Activated CD4-positive, alpha-beta T cell treated with anti-CD3 and anti-CD28 coated beads for 1 hour (primary cell): ENCODE results near the gene LHFPL6.

Experiments used
- DNase-seq: peaks from one replicate; pipeline ENCODE4 v3.0.0-alpha.2; 2020

LHFPL6 gene

GRCh38 chr13:39552246-39552645 is 50.7 kb downstream of the LHFPL6 start:
- DNase-seq: no peak

DNA sequence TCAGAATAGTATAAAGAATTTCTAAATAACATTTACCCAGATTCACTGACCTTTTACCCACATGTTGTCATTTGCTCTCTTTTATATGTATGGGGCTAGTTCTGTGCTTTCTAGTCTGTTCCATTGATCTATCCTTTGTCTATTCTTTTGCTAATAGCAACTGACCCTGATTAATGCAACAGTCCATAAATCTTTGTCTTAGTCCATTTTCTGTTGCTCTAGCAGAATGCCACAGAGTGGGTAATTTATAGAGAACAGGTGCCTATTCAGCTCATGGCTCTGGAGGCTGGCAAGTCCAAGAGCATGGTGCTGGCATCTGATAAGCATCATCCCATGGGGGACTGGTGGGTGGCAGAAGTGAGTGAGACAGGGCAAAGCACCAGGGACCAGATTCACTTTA is 52.1 kb downstream of the LHFPL6 start:
- DNase-seq: no peak

DNA sequence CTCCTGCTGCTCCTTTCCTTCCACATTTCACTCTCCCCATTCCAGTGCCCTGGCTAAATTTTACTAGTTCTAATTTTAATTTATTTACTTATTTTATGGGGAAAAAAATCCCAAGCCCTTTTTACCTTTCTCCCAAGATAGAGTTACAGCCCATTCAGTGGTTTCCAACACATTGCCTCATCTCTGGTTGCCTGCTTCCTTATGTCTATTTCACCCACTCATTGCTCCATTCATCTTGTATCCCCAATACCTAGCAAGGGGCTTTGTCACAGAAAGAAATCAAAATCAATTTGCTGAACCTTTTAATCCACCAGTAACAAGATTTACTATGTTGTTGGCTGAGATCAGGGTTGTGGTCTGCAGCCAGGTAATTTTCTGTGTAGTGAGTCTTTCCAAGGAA is 55.9 kb downstream of the LHFPL6 start:
- DNase-seq: no peak

DNA sequence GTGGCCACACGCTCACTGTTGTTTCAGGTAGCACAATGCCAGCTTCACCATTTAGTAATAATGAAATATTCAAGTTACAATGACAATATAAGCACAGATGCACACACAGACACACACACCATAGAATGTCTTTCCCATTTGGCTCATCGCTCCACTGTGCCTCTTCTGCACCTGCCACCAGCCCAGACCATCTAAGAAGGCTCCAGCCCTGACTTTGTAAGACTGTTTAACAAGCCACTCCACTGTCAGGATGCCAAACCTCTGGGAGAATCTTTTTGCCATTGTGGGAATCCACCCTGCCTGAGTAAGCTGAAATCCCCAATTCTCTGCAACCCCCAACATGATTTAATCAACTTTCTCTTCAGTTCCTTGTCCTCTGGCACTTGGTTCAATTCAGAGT is 60.6 kb downstream of the LHFPL6 start:
- no peak for DNase-seq

GRCh38 chr13:39540929-39541605 is 61.9 kb downstream of the LHFPL6 start:
- DNase-seq: no peak

DNA sequence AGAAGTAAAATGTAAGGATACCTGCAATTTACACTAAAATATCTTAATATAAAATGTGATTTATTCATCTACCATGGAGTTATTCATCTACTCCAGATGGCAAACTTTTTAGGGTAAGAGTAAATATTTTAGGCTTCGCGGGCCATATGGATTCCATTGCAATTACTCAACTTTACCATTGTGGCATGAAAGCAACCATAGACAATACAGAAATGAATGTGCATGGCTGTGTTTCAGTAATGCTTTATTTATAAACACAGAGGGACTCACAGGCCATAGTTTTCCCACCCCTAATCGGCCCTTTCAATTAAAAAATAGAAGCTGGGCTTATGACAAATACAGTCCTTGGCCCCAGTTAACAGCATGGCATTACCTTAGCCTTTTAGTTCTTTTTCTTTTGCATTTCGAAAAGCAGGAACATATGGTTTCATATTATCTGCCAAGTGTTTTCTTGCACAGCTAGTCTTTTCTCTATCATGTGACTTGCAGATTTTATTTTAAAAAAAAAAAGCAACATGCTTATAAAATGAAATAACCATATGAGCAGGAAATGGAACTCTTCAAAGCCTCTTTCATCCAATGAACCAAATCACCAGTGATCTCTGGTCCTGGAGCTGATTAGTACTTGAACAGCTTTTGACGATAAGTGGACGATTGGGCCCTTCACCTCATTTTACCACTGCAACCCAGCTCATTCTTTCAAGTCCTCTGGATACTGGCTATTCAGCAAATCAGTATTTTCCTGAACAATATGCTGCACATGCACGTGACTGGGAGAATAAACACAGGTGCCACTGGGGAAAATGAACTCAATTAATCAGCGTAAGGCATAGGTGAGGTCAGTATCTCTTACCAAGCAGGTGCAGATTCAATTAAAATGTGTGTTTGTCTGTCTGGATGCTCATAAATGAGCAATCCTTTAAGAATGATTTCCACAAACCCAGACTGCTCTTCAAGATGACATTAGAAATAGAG is 63.9 kb downstream of the LHFPL6 start:
- DNase-seq: no peak

DNA sequence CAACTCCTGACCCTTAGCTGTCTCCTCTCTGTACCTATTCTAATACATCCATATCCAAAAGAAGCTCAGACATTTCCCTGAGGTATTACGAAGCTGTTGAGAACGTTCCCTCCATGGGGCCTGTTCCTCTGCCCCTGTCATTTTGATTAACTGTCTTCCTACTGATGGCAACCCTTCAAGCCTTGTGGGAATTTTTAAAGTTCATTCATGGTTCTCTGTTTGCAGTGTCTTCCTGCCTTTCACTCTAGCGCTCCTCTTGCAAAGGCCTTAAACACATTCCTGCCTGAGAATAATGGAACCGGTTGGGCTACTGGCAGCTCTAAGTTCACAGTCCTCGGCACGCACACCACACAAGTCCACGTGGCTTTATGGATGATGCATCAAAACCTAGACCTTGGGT is 66.1 kb downstream of the LHFPL6 start:
- DNase-seq: no peak

DNA sequence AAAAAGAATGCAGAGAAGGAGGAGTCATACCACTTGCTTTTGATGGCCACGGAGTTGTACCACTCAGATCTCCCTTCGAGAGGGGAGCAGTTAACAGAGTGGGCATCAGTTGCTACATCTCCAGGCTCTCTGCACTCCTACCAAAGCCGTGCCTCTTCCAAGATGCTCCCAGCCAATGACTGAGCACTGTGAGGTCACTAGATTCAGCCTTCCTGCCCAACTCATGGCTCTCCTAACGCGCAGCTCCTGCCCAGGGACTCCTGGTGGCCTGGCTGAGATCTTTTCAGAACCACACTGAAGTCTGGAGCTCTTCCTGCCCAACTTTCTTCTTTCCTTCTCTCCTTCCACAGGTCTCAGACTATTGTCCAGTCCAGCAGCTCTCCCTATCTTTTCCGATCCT is 66.7 kb downstream of the LHFPL6 start:
- DNase-seq: no peak

DNA sequence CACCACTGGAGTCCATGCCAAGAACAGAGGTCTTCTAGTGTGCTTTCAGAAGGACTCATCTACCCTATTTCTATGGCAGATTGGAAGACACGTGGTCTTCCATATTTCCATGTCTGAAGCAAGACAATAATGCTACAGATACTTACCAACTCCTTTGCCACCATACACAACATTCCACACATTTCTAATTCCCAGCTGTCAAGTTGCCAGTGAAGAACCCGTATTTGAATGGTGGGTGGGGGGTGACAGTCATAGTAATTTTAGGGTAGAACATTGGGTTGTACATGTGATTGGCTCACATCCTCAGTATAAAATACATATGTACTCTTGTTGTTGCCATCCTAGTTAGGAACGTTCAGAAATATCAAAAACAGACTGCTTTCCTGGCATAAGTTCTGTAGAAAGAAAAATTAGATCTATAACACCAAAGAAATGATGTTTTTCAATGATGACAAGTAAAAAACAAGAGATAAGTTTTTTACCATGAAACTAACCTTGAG is 69.3 kb downstream of the LHFPL6 start:
- no peak for DNase-seq

- no peak for DNase-seq
Observed at GRCh38 chr13:39531646-39532045, 71.3 kb downstream of the LHFPL6 start.

- no peak for DNase-seq
Observed at GRCh38 chr13:39530916-39531315, 72.1 kb downstream of the LHFPL6 start.

- DNase-seq: no peak
Observed at GRCh38 chr13:39528661-39528980, 74.4 kb downstream of the LHFPL6 start.

DNA sequence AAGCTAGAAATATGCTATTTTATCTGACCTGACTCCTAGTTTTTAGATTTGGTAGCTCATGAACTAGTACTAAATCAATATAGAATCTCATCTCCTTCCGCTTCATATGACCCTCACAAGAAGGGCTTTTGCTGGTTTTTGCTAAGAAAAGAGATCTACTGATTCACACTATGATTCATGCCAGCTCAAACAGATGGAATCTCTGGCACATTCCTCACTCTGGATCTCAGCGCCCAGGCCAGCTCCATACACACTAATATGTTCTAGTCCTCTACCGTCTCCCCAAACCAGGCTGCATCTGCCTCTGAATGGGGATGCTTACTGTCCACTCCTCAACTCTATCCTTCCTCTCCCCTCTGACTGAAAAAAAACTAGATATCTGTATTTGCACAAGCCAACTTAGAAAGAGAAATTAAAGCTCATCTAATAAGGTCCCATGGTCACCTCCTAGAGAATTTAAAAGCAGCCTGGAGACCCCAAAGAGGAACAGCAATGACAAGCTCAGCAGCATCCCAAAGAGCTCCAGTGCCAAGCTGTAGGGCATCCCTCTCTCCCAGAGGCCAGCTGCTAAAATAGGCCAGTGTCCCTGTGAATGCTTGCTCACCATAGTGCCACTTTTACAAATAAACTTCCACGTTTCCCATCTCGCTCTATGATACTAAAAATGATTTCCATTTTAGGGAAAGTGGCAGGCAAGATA is 74.9 kb downstream of the LHFPL6 start:
- DNase-seq: no peak

GRCh38 chr13:39527301-39527700 is 75.7 kb downstream of the LHFPL6 start:
- no peak for DNase-seq

GRCh38 chr13:39526499-39526898 is 76.5 kb downstream of the LHFPL6 start:
- no peak for DNase-seq

DNA sequence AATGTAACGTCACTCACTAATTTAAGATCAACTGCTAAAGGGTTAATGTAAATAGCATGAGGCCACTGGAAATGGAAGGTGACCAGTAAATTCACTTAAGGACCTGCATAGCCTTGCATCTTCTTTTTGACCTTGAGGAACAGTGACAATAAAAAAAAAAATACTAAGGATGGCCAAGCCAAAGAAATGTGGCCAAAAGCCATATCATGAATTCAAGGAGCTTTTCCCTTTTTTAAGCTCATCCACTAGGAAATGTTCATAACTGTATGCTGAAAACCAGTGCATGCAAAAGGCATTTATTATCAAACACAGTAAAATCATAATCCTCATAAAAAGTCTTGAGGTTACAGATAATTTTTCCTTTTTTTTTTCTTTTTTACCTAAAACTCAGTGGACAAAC is 77.5 kb downstream of the LHFPL6 start:
- no peak for DNase-seq

DNA sequence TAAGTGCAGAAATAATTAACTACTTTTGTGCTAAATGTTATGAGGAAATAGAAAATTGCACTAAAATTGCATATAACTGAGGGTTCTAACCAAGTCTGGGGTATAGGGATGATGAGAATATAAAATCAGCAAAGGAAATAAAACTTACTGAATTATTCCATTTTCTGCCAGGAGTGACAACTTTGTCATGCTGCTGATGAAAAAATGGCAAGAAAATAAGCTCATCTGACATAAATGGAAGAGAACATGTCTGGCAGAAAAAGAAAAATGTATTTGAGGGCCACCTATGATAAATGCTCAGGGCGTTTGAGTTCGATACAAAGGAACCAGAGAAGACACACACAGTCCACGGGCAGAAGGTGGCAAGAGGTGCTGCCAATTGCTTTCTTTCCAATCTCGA is 78.2 kb downstream of the LHFPL6 start:
- no peak for DNase-seq

DNA sequence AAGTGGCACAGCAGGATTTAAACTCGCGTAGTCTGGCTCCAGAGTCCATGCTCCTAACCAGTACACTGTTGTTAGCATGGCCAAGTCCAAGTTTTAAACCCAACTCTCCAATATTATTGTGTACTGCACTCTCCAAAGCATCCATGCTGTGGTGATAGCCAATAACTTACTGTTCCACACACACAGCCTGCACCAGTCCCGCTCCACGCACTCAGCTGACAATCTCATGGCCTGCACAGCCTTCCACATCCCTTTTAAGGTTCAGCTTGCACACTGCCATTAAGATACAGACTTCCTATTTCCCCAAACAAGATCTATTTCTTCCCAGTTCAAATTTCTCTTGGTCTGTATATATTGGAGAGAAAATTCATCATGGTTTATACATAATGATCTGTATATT is 80.7 kb downstream of the LHFPL6 start:
- DNase-seq: no peak

DNA sequence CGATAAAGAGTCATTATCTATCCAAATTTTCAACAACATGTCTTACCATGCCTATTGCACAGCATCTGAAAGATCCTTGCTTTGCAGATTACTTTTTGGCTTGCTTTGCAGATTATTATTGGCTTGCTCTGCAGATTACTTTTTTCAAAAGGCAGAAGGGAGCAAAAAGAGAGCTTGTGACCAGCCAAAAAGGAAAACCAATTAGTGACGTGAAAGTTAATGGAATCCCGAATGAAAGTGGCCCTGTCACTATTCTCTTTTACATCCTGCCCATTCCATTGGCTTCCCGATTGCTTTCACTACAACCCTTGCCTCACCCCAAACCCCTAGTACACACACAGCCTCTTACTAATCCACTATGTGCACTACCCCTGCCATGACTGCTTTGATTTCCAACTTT is 81.3 kb downstream of the LHFPL6 start:
- DNase-seq: no peak

DNA sequence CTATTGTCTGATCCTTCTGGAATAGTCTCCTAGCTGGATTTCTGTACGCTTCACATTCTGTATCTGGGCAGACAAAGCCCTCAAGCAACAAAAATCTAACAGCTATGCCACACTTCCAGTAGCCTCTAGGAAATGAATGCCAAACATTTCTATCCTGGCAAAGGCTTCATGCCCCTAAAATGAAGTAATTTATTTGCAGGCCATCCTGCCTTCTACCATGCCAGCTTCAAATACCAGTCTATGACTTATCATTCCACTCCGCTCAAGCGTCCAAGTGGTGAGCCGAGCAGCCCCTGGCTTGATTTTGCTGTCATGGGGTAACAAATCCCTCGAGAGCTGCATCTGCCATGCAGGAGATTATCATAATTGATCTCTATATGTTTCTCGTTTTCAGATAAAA is 86.9 kb downstream of the LHFPL6 start:
- DNase-seq: no peak

- no peak for DNase-seq
Observed at GRCh38 chr13:39515224-39515714, 87.7 kb downstream of the LHFPL6 start.

DNA sequence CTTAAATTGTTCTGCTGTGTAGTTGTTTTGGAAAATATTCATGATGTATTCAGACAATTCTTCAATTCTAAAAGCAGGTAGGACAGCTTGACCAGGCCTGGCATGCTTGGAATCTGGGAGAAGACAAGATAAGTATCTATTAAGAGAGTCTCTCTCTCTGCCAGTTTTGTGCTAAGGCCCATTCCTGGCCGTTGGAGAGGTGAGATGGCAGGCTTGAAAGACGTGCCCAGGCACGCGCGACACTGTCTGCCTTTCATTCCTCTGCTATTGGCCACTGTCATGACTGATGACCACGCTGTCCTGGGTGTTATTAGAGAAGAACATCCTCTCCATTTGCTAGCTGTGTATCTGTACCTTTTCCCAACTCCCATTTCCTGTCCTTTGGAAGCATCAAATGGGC is 90.3 kb downstream of the LHFPL6 start:
- DNase-seq: no peak

DNA sequence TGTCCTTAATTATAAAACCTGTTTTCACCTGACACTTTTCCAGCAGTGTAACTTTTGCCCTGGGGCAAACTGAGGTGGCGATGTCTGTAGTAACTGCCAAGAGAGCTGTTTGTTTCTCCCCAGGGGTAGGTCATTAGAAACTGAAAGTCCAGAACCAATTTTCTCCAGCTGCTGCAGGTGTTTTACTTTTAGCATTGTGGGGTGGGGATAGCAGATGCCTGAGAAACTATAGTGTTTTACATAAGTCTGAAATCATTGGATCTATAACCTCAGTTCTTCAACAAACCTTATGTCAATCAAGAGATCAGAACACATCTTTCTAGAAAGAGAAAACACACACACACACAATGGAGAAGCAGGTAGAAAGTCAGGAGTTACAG is 92.7 kb downstream of the LHFPL6 start:
- DNase-seq: no peak
